ENCODE results near the gene SPRED3. TPM values are rescaled to one million over a fixed set of nuclear protein-coding genes. Genes with fewer than 3 reads are reported as not detected.

Gene SPRED3
- total and polyA plus RNA-seq, 9 of the 15 experiments (the other 6 are each of a cell fraction or from before 2014, with no cell fraction given) = 0.05 to 1.3 (median 0.36) TPM

DNA sequence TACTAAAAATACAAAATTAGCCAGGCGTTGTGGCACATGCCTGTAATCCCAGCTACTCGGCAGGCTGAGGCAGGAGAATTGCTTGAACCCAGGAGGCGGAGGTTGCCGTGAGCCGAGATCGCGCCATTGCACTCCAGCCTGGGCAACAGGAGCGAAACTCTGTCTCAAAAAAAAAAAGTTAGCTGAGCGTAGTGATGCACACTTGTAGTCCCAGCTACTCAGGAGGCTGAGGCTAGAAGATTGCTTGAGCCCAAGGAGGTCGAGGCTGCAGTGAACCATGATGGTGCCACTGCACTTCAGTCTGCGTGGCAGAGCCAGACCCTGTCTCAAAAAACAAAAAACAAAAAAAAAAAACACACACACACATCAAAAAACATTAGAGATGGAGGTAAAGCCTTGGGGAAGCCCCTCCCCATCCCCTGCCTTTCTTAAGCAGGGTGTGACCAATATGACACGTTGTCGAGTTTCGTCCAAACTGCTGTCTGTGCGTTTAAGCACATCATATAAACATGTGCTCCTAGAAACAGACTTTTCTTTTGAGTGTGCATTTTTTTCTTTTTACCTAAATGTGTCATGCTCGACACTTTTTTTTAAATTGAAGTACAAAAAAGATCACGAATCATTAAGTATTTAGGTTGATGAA is 38.7 kb downstream of the SPRED3 start (continued):
- TF ChIP-seq, protein P1, sequence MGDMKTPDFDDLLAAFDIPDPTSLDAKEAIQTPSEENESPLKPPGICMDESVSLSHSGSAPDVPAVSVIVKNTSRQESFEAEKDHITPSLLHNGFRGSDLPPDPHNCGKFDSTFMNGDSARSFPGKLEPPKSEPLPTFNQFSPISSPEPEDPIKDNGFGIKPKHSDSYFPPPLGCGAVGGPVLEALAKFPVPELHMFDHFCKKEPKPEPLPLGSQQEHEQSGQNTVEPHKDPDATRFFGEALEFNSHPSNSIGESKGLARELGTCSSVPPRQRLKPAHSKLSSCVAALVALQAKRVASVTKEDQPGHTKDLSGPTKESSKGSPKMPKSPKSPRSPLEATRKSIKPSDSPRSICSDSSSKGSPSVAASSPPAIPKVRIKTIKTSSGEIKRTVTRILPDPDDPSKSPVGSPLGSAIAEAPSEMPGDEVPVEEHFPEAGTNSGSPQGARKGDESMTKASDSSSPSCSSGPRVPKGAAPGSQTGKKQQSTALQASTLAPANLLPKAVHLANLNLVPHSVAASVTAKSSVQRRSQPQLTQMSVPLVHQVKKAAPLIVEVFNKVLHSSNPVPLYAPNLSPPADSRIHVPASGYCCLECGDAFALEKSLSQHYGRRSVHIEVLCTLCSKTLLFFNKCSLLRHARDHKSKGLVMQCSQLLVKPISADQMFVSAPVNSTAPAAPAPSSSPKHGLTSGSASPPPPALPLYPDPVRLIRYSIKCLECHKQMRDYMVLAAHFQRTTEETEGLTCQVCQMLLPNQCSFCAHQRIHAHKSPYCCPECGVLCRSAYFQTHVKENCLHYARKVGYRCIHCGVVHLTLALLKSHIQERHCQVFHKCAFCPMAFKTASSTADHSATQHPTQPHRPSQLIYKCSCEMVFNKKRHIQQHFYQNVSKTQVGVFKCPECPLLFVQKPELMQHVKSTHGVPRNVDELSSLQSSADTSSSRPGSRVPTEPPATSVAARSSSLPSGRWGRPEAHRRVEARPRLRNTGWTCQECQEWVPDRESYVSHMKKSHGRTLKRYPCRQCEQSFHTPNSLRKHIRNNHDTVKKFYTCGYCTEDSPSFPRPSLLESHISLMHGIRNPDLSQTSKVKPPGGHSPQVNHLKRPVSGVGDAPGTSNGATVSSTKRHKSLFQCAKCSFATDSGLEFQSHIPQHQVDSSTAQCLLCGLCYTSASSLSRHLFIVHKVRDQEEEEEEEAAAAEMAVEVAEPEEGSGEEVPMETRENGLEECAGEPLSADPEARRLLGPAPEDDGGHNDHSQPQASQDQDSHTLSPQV (IDR thresholded peaks at IDR 0.05) = 0 out of 2 replicates have a peak, but pooled peaks have one; percentile 23
- TF ChIP-seq ZNF316 (IDR thresholded peaks at IDR 0.05) = peak; percentile 79
- TF ChIP-seq, protein P2, sequence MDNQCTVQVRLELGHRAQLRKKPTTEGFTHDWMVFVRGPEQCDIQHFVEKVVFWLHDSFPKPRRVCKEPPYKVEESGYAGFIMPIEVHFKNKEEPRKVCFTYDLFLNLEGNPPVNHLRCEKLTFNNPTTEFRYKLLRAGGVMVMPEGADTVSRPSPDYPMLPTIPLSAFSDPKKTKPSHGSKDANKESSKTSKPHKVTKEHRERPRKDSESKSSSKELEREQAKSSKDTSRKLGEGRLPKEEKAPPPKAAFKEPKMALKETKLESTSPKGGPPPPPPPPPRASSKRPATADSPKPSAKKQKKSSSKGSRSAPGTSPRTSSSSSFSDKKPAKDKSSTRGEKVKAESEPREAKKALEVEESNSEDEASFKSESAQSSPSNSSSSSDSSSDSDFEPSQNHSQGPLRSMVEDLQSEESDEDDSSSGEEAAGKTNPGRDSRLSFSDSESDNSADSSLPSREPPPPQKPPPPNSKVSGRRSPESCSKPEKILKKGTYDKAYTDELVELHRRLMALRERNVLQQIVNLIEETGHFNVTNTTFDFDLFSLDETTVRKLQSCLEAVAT (IDR thresholded peaks at IDR 0.05) = 0 out of 4 replicates have a peak, but pooled peaks of 1 of the 2 experiments have one; percentile 33
